GM19238 (cell line): ENCODE data around the gene DNAH14.
"Not testable (repeated sequence)": the region's sequence is repeated elsewhere in the genome, so short reads cannot be mapped to it uniquely, and the experiment has no call there.

Source experiments
- DNase-seq: peaks from one replicate; pipeline ENCODE4 v3.0.0; 2011; ENCODE audit warnings: low spot score; ENCODE audit not compliant: insufficient read length

DNAH14 gene

DNA sequence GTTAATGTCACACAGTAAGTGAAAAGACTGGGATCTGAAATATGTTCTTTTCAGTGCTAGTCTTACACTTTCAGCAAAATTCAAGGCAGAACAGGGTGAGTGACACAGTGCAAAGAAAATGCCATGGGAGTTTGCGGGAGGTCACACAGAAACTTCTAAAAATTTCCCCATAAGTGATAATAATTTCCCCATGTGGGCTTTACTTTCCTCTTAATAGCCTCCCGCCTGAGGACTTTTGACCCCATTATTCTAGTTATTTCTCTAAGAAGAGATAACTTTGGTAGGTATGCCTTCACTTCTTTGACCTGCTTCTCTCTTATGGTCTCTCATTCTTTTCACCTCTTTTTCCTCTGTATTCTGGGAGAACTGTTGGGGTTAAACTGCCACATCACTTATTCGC is 8.1 kb upstream of the DNAH14 start:
- no peak for DNase-seq

- DNase-seq, result no peak
Measured at GRCh38 chr1:224922404-224923164, 6.9 kb upstream of the DNAH14 start.

DNA sequence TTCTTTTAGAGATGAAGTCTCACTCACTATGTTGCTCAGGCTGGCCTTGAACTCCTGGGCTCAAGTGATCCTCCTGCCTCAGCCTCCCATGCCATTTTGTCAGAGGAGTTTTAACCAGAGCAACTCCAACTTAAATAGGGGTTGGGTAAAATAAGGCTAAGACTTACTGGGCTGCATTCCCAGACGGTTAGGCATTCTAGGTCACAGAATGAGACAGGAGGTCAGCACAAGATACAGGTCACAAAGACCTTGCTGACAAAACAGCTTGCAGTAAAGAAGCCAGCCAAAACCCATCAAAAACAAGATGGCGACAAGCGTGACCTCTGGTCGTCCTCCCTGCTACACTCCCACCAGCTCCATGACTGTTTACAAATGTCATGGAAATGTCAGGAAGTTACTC is 5.7 kb upstream of the DNAH14 start:
- DNase-seq, result no peak

DNA sequence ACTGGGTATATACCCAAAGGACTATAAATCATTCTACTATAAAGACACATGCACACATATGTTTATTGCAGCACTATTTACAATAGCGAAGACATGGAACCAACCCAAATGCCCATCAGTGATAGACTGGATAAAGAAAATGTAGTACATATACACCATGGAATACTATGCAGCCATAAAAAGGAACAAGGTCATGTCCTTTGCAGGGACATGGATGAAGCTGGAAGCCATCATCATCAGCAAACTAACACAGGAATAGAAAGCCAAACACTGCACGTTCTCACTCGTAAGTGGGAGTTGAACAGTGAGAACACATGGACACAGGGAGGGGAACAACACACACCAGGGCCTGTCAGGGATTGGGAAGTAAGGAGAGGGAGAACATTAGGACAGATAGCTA is 1.8 kb upstream of the DNAH14 start:
- DNase-seq, result not testable (repeated sequence)

GRCh38 chr1:224928906-224929305 is 569 bp upstream of the DNAH14 start:
- DNase-seq, result no peak

DNA sequence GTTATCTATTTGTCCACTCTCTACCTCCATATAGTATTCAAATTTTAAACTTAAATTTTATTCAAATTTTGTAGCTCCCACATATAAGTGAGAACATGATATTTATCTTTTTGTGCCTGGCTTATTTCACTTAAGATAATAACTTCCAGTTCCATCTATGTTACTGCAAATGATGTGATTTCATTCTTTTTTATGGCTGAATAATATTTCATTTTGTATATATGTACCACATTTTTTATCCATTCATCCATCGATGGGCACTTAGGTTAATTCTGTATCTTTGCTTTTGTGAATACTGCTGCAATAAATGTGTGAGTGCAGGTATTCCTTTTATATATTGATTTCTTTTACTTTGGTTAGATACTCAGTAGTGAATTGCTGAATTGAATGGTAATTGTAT is 2.1 kb downstream of the DNAH14 start:
- DNase-seq, result no peak

GRCh38 chr1:224932607-224933249 is 3.3 kb downstream of the DNAH14 start:
- no peak for DNase-seq

- no peak for DNase-seq
Measured at GRCh38 chr1:224933584-224933983, 4.1 kb downstream of the DNAH14 start.

DNA sequence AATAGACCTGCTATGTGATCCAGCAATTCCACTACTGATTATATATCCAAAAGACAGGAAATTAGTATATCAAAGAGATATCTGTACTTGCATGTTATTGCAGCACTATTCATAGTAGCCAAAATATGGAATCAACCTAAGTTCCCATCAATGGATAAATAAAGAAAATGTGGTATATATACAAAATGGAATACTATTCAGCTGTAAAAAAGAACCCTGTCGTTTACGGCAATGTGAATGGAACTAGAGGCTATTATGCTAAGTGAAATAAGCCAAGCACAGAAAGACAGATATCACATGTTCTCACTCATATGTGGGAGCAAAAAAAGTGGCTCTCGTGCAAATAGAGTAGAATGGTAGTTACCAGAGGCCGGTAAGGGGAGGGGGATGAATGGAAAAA is 9.2 kb downstream of the DNAH14 start:
- no peak for DNase-seq

GRCh38 chr1:224939844-224940425 is 10.5 kb downstream of the DNAH14 start:
- DNase-seq, result no peak

GRCh38 chr1:224940735-224941134 is 11.3 kb downstream of the DNAH14 start:
- DNase-seq, result not testable (repeated sequence)

DNA sequence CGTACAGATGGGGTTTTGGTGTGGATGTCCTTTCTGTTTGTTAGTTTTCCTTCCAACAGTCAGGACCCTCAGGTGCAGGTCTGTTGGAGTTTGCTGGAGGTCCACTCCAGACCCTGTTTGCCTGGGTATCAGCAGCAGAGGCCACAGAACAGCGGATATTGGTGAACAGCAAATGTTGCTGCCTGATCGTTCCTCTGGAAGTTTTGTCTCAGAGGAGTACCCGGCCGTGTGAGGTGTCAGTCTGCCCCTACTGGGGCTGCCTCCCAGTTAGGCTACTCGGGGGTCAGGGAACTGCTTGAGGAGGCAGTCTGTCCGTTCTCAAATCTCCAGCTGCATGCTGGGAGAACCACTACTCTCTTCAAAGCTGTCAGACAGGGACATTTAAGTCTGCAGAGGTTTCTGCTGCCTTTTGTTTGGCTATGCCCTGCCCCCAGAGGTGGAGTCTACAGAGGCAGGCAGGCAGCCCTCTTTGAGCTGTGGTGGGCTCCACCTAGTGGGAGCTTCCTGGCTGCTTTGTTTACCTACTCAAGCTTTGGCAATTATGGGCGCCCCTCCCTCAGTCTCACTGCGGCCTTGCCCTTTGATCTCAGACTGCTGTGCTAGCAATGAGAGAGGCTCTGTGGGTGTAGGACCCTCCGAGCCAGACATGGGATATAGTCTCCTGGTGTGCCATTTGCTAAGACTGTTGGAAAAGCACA is 16.3 kb downstream of the DNAH14 start:
- DNase-seq, result not testable (repeated sequence)

DNA sequence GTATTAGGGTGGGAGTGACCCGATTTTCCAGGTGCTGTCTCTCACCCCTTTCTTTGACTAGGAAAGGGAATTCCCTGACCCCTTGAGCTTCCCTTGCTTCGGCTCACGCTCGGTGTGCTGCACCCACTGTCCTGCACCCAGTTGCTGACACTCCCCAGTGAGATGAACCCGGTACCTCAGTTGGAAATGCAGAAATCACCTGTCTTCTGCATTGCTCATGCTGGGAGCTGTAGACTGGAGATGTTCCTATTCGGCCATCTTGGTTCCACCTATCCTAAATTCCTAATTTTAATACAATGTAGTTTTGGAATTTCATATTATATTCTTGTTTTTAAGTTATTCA is 16.8 kb downstream of the DNAH14 start:
- not testable (repeated sequence) for DNase-seq

DNA sequence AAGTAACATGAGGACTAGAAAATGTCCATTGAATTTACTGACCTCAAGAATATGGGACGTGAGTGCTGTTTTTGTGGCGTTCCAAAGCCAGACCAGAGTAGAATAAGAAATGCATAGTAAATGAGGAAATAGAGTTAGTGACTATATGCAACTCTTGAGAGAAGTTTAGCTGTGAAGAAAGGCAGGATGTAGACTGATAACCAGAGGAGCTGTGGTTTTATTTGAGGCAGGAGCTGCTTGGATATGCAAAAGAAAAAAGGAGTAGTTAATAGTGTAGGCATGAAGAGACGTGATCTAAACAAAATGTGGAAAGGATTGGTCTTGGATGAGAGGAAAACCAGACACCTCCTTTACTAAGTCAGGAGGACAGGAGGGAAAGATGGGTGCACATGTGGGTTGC is 28.2 kb downstream of the DNAH14 start:
- DNase-seq, result no peak

GRCh38 chr1:224958490-224958889 is 29.0 kb downstream of the DNAH14 start:
- no peak for DNase-seq

DNA sequence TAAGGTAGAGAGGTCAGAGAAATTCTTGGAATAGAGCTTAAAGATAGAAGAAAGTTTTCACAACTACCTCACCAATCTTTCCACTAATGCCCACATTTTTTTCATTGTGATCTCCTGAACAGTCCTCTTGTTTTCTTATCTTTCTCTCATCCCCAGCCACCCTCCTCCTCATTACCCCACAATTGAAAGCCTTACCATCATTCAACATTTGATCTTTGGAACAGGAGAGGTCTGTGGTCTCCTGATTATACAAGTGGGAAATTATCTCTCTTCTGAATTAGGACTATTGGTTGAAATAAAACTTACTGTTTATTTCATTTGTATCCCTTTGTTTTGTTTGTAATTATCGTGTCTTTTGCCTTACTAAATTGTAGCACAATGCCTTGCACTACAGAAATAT is 29.6 kb downstream of the DNAH14 start:
- DNase-seq, result no peak

GRCh38 chr1:224959656-224960055 is 30.2 kb downstream of the DNAH14 start:
- DNase-seq, result no peak

- no peak for DNase-seq
Measured at GRCh38 chr1:224980181-224980580, 50.7 kb downstream of the DNAH14 start.

- DNase-seq, result not testable (repeated sequence)
Measured at GRCh38 chr1:224981922-224982354, 52.5 kb downstream of the DNAH14 start.

- DNase-seq, result no peak
Measured at GRCh38 chr1:224988042-224988441, 58.6 kb downstream of the DNAH14 start.

- DNase-seq, result no peak
Measured at GRCh38 chr1:224989615-224990014, 60.1 kb downstream of the DNAH14 start.

DNA sequence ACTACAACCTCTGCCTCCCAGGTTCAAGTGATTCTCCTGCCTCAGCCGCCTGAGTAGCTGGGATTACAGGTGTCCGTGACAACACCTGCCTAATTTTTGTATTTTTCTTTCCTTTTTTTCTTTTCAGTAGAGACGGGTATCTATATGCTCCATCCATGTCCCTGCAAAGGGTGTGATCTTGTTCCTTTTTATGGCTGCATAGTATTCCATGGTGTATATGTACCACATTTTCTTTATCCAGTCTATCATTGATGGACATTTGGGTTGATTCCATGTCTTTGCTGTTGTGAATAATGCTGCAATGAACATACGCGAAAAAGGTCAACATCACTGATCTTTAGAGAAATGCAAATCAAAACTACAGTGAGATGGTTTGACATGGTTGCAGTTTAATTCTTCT is 62.1 kb downstream of the DNAH14 start:
- not testable (repeated sequence) for DNase-seq
